ENCODE results near the gene FECH. TPM values are rescaled to one million over a fixed set of nuclear protein-coding genes. Genes with fewer than 3 reads are reported as not detected.
"Not testable (repeated sequence)": the region's sequence is repeated elsewhere in the genome, so short reads cannot be mapped to it uniquely, and the experiment has no call there.

The FECH gene
- total RNA-seq, 2 donors from 2014 or later, result 27.6 to 31.7 TPM

- Mint-ChIP-seq H3K36me3 (ENCODE audit: low read depth) (no peaks in the 10 kb centered on the region), H3K9me3 (peaks cover 9% of the 10 kb centered on the region), H3K27me3 (ENCODE audit: insufficient read depth) (peaks cover 4% of the 10 kb centered on the region), H3K4me3 (no peak overlapping the region), H3K4me1 (peaks cover 18% of the 10 kb centered on the region), H3K27ac (no peak overlapping the region)
- H3K9me3 ChIP-seq (ENCODE audit: control insufficient read depth, low read length), result peaks cover 8% of the 10 kb centered on the region
- no peaks in the 10 kb centered on the region for H3K27me3 ChIP-seq (ENCODE audit: control insufficient read depth, insufficient read depth, low read length, poor library complexity, severe bottlenecking)
- no peak for TF ChIP-seq CTCF (conservative IDR thresholded peaks at IDR 0.05)
- DNase-seq, result no peak
- peaks cover 8% of the 10 kb centered on the region for H3K4me1 ChIP-seq (ENCODE audit: control insufficient read depth, insufficient read depth, low read length)
- no peak overlapping the region for H3K27ac ChIP-seq (ENCODE audit: low read depth, low read length)
- H3K9ac ChIP-seq (ENCODE audit: extremely low read depth, low read length, poor library complexity, severe bottlenecking), result no peak overlapping the region
- no peaks in the 10 kb centered on the region for H3K36me3 ChIP-seq (ENCODE audit: control insufficient read depth, insufficient read depth, low read length)
- 90 to 93% methylated on average over 6 to 7 of the region's 7 CpGs for WGBS, 2 experiments (ENCODE audit: insufficient coverage in 1 of 2, insufficient read length in 1 of 2)
- H3K4me3 ChIP-seq (ENCODE audit: low read length), result no peak overlapping the region
Observed at GRCh38 chr18:57529151-57529550, 57.4 kb downstream of the FECH start.

- Mint-ChIP-seq H3K9me3 (peaks cover 9% of the 10 kb centered on the region), H3K27me3 (ENCODE audit: insufficient read depth) (peaks cover 4% of the 10 kb centered on the region), H3K36me3 (ENCODE audit: low read depth) (no peaks in the 10 kb centered on the region), H3K27ac (no peak overlapping the region), H3K4me3 (no peak overlapping the region), H3K4me1 (peaks cover 4% of the 10 kb centered on the region)
- 78 to 80% methylated on average over 10 to 13 of the region's 13 CpGs for WGBS, 2 experiments (ENCODE audit: insufficient coverage in 1 of 2, insufficient read length in 1 of 2)
- Histone ChIP-seq H3K36me3 (ENCODE audit: control insufficient read depth, insufficient read depth, low read length) (no peaks in the 10 kb centered on the region), H3K27me3 (ENCODE audit: control insufficient read depth, insufficient read depth, low read length, poor library complexity, severe bottlenecking) (no peaks in the 10 kb centered on the region), H3K27ac (ENCODE audit: low read depth, low read length) (no peak overlapping the region), H3K9ac (ENCODE audit: extremely low read depth, low read length, poor library complexity, severe bottlenecking) (no peak overlapping the region), H3K4me1 (ENCODE audit: control insufficient read depth, insufficient read depth, low read length) (no peaks in the 10 kb centered on the region), H3K9me3 (ENCODE audit: control insufficient read depth, low read length) (peaks cover 8% of the 10 kb centered on the region), H3K4me3 (ENCODE audit: low read length) (no peak overlapping the region)
- DNase-seq, result no peak
- no peak for TF ChIP-seq CTCF (conservative IDR thresholded peaks at IDR 0.05)
Observed at GRCh38 chr18:57527556-57528229, 58.8 kb downstream of the FECH start.

DNA sequence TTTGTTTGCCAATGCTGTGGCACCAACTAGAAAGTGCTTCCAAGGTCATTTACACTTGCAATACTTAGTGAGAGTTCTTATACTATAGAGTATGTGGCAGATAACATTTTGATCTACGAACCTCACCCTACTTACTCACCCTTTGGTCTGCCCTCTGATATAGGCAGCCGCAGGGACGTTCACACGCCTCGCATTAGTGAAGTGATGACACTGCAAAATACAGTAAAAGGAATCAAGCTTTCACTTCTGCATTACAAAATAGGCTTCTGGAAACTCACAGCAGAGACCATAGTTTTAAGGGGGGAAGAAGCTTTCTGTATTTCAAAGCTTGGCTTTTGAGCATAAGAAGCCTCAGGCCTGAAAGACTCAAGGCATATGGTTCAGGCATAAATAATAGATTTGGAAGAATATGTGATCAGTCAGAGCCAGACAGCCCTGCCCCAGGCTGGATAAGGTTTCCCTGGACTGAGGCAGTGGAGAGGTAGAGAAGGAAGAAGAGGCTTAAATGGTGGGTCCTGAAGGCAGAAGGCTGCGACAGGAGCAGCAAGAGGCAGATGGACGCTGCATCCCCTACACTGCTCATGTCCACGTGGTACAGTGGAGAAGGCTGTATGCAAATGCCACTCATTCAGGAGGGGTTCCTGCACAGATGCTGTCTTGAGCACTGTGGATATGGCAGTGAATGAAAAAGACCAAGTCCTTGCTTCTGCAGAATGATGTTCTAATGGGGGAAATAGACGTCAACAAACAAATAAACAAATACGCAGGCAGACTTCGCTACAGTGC is 63.1 kb downstream of the FECH start:
- H3K4me1 Mint-ChIP-seq, result peaks cover 3% of the 10 kb centered on the region
- Histone ChIP-seq H3K27ac (ENCODE audit: low read depth, low read length) (no peak overlapping the region), H3K27me3 (ENCODE audit: control insufficient read depth, insufficient read depth, low read length, poor library complexity, severe bottlenecking) (no peaks in the 10 kb centered on the region), H3K36me3 (ENCODE audit: control insufficient read depth, insufficient read depth, low read length) (no peaks in the 10 kb centered on the region), H3K4me3 (ENCODE audit: low read length) (no peak overlapping the region), H3K9me3 (ENCODE audit: control insufficient read depth, low read length) (peaks cover 8% of the 10 kb centered on the region), H3K9ac (ENCODE audit: extremely low read depth, low read length, poor library complexity, severe bottlenecking) (no peak overlapping the region), H3K4me1 (ENCODE audit: control insufficient read depth, insufficient read depth, low read length) (no peaks in the 10 kb centered on the region)
- no peak overlapping the region for H3K4me3 Mint-ChIP-seq
- WGBS, 2 experiments (ENCODE audit: insufficient coverage in 1 of 2, insufficient read length in 1 of 2), result 90 to 93% methylated on average over 6 to 11 of the region's 11 CpGs
- peaks cover 4% of the 10 kb centered on the region for H3K27me3 Mint-ChIP-seq (ENCODE audit: insufficient read depth)
- no peak for TF ChIP-seq CTCF (conservative IDR thresholded peaks at IDR 0.05)
- peaks cover 9% of the 10 kb centered on the region for H3K9me3 Mint-ChIP-seq
- no peak overlapping the region for H3K27ac Mint-ChIP-seq
- no peaks in the 10 kb centered on the region for H3K36me3 Mint-ChIP-seq (ENCODE audit: low read depth)
- DNase-seq, result peak; percentile 17

DNA sequence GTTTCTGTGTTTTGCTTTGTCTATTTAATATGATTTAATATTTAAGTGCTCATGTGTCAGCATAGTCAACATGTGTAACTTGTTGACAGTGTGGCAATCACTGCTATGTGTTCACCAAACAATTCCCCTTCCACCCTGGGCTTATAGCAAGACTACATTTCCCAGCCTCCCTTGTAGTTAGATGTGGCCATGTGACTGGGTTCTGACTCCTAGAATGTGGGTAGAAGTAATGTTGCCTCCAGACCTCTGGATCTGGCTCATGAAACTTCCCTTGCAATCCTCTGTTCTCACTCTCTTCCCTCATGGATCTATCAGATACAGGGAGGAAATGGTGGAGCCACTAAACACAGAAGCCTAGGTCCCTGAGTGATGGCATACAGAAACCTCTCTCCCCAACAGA is 64.2 kb downstream of the FECH start:
- not testable (repeated sequence) for H3K9me3 ChIP-seq (ENCODE audit: control insufficient read depth, low read length); H3K9ac ChIP-seq (ENCODE audit: extremely low read depth, low read length, poor library complexity, severe bottlenecking); DNase-seq; H3K9me3 Mint-ChIP-seq; H3K27ac ChIP-seq (ENCODE audit: low read depth, low read length); H3K27ac Mint-ChIP-seq; H3K27me3 ChIP-seq (ENCODE audit: control insufficient read depth, insufficient read depth, low read length, poor library complexity, severe bottlenecking); H3K27me3 Mint-ChIP-seq (ENCODE audit: insufficient read depth); H3K4me3 Mint-ChIP-seq; H3K36me3 ChIP-seq (ENCODE audit: control insufficient read depth, insufficient read depth, low read length); H3K4me1 ChIP-seq (ENCODE audit: control insufficient read depth, insufficient read depth, low read length); H3K36me3 Mint-ChIP-seq (ENCODE audit: low read depth); H3K4me1 Mint-ChIP-seq; H3K4me3 ChIP-seq (ENCODE audit: low read length)
